Ishikawa (cell line): ENCODE measurements around the gene CCDC91.

ENCODE experiments used
- CEBPB ChIP-seq: IDR thresholded peaks from 2 replicates; pipeline ENCODE4 v1.6.1; 2012
- EP300 ChIP-seq: IDR thresholded peaks from 2 replicates; pipeline ENCODE4 v1.6.1; 2012; ENCODE audit warnings: borderline replicate concordance
- FOXM1 ChIP-seq: IDR thresholded peaks from 2 replicates; pipeline ENCODE4 v1.6.1; 2012; ENCODE audit warnings: low read depth, borderline replicate concordance
- MAX ChIP-seq: IDR thresholded peaks from 2 replicates; pipeline ENCODE4 v1.6.1; 2012
- RAD21 ChIP-seq: IDR thresholded peaks from 2 replicates; pipeline ENCODE4 v1.6.1; 2012; ENCODE audit warnings: low read depth
- REST ChIP-seq: IDR thresholded peaks from 2 replicates; pipeline ENCODE4 v1.6.1; 2012; ENCODE audit warnings: low read depth, mild to moderate bottlenecking
- TAF1 ChIP-seq: IDR thresholded peaks from 2 replicates; pipeline ENCODE4 v1.6.1; 2012; ENCODE audit warnings: low read depth, mild to moderate bottlenecking
- TCF12 ChIP-seq: IDR thresholded peaks from 2 replicates; pipeline ENCODE4 v1.6.1; 2012; ENCODE audit warnings: low read depth
- TEAD4 ChIP-seq: IDR thresholded peaks from 2 replicates; pipeline ENCODE4 v1.6.1; 2012
- USF1 ChIP-seq: IDR thresholded peaks from 2 replicates; pipeline ENCODE4 v1.6.1; 2012
- YY1 ChIP-seq: IDR thresholded peaks from 2 replicates; pipeline ENCODE4 v1.6.1; 2012; ENCODE audit warnings: low read depth
- ZBTB7A ChIP-seq: IDR thresholded peaks from 2 replicates; pipeline ENCODE4 v1.6.1; 2012; ENCODE audit warnings: low read depth

GRCh38 chr12:28578833-28579252 lies 388.6 kb downstream of the CCDC91 start:
- TF ChIP-seq TCF12 (no peak), RAD21 (no peak), EP300 (no peak), MAX (no peak), REST (no peak), TAF1 (no peak), CEBPB (no peak), TEAD4 (no peak), YY1 (no peak), FOXM1 (no peak), ZBTB7A (no peak), USF1 (no peak)
